Ascending aorta (tissue), 2 donors: Measurements from ENCODE around the gene CEP41. TPM values are rescaled to one million over a fixed set of nuclear protein-coding genes. Genes with fewer than 3 reads are reported as not detected.

Source experiments
- DNase-seq, 2 donors: peaks; one replicate each; pipeline ENCODE4 v3.0.0-alpha.2; 2019; ENCODE audit warnings: low spot score in 2 of 2
- H3K27ac ChIP-seq, 2 donors: fragments of 200-600 bp; sonication (generic); one replicate each; pipeline ENCODE4 v1.5.1; 2016 to 2017; ENCODE audit warnings: mild to moderate bottlenecking in 1 of 2
- H3K27me3 ChIP-seq: fragments of 200-600 bp; sonication (generic); one replicate; pipeline ENCODE4 v1.5.1; 2017
- H3K36me3 ChIP-seq, 2 donors: fragments of 200-600 bp; sonication (generic); one replicate each; pipeline ENCODE4 v1.5.1; 2016
- H3K4me1 ChIP-seq, 2 donors: fragments of 200-600 bp; sonication (generic); one replicate each; pipeline ENCODE4 v1.5.1; 2016 to 2017; ENCODE audit warnings: mild to moderate bottlenecking in 1 of 2
- H3K4me3 ChIP-seq, 2 donors: fragments of 200-600 bp; sonication (generic); one replicate each; pipeline ENCODE4 v1.5.1; 2016 to 2017; ENCODE audit warnings: mild to moderate bottlenecking in 1 of 2
- H3K9me3 ChIP-seq, 2 donors: fragments of 200-600 bp; sonication (generic); one replicate each; pipeline ENCODE4 v1.5.1; 2016
- CTCF ChIP-seq, 3 experiments: fragments of 200-600 bp in 2 of 3; fragments of 450-650 bp in 1 of 3; sonication (generic) in 2 of 3; IDR thresholded peaks; one replicate each; pipeline ENCODE4 v1.5.1; 2016 to 2019; ENCODE audit warnings: antibody characterized with exemption in 3 of 3, mild to moderate bottlenecking in 1 of 3, moderate library complexity in 1 of 3
- intact Hi-C: fragments of 100-400 bp; cut with DNase I; formaldehyde crosslinking; loops from one replicate; pipeline ENCODE4 v1.15.1; 2023
- total RNA-seq: library from RNA; depleted of rRNA; stranded (reverse); fragments of >200 nt; gene quantifications from one replicate; pipeline ENCODE4 v1.1.0, GENCODE V29; 2016

The CEP41 gene
- total RNA-seq, 1 donor from 2014 or later = 4.3 TPM

GRCh38 chr7:130409067-130409711 lies 31.6 kb downstream of the CEP41 start:
- intact Hi-C loops = no loop called here
- no peak overlapping the region for H3K27ac ChIP-seq
- no peak for TF ChIP-seq CTCF (IDR thresholded peaks at IDR 0.05)

GRCh38 chr7:130405003-130405402 lies 35.8 kb downstream of the CEP41 start:
- no peak for DNase-seq
- Histone ChIP-seq H3K27ac (no peak overlapping the region), H3K36me3 (no peaks in the 10 kb centered on the region), H3K4me3 (no peak overlapping the region), H3K9me3 (no peaks in the 10 kb centered on the region), H3K27me3 (no peaks in the 10 kb centered on the region), H3K4me1 (no peaks in the 10 kb centered on the region)
- intact Hi-C loops = no loop called here
- TF ChIP-seq CTCF (IDR thresholded peaks at IDR 0.05) = no peak

More at GRCh38 chr7:130409067-130409711, 31.6 kb downstream of the CEP41 start:
- H3K9me3 ChIP-seq = no peaks in the 10 kb centered on the region
- H3K4me1 ChIP-seq = no peaks in the 10 kb centered on the region
- H3K36me3 ChIP-seq = no peaks in the 10 kb centered on the region
- no peak overlapping the region for H3K4me3 ChIP-seq
- no peak for DNase-seq
- no peaks in the 10 kb centered on the region for H3K27me3 ChIP-seq

DNA sequence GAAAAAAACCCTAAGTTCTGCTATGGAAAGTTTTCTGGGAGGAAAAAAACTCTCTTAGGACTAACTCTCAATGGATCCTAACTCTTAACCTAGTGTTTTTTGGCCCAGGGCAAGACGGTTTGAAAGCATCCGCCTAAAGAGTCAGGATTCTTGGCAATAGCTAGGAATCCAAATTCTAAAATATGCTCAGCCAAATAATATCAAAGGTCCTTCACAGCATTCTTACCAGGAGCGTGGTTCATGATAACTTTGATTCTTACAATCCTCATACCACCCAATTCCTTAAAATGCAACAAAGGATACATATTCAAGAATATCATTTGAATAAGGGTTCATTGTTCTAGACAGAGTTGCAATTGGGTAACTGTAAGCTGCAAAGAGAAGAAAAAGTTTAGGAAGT lies 39.2 kb downstream of the CEP41 start:
- no peaks in the 10 kb centered on the region for H3K27me3 ChIP-seq
- DNase-seq = no peak
- no peak for TF ChIP-seq CTCF (IDR thresholded peaks at IDR 0.05)
- no peak overlapping the region for H3K27ac ChIP-seq
- H3K4me1 ChIP-seq = peaks cover 0 to 3% of the 10 kb centered on the region in 2 donors
- no peaks in the 10 kb centered on the region for H3K9me3 ChIP-seq
- no peaks in the 10 kb centered on the region for H3K36me3 ChIP-seq
- intact Hi-C loops = no loop called here
- H3K4me3 ChIP-seq = no peak overlapping the region

GRCh38 chr7:130401101-130401500 lies 39.7 kb downstream of the CEP41 start:
- Histone ChIP-seq H3K4me1 (peaks cover 0 to 3% of the 10 kb centered on the region in 2 donors), H3K27ac (no peak overlapping the region), H3K9me3 (no peaks in the 10 kb centered on the region), H3K36me3 (no peaks in the 10 kb centered on the region), H3K4me3 (no peak overlapping the region), H3K27me3 (no peaks in the 10 kb centered on the region)
- intact Hi-C loops = no loop called here
- DNase-seq = no peak
- no peak for TF ChIP-seq CTCF (IDR thresholded peaks at IDR 0.05)

DNA sequence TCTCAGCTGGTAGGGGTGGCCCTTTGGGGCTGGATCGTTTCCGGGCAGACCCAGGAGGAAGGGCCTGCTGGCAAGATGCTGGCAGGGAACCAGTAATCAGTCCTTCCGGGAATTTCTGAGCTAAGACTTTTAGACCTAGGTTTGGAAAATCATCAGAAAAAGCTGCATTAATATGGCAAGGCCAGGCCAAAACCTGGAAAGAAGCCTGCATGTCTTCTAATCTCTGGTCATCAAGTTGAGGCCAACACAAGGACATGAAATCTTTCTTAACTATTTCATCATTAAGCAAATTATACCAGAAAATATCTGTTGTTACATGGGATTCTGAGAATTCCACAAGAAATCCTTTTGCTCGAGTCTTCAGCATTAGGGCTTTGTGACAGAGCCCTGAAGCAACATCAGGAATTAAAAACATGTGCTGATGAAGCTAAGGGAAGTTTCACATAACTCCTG lies 40.7 kb downstream of the CEP41 start:
- TF ChIP-seq CTCF (IDR thresholded peaks at IDR 0.05) = no peak
- no peaks in the 10 kb centered on the region for H3K9me3 ChIP-seq
- no peak overlapping the region for H3K4me3 ChIP-seq
- H3K4me1 ChIP-seq = peaks cover 0 to 3% of the 10 kb centered on the region in 2 donors
- H3K27ac ChIP-seq = no peak overlapping the region
- DNase-seq = no peak
- no peaks in the 10 kb centered on the region for H3K36me3 ChIP-seq
- intact Hi-C loops = no loop called here
- H3K27me3 ChIP-seq = no peaks in the 10 kb centered on the region
